DOHH2 (cell line): Measurements from ENCODE around the gene CRTC3.

ENCODE experiments used
- EZH2phosphoT487 ChIP-seq: fragments of 200-600 bp; sonication (generic); IDR thresholded peaks from 2 replicates; pipeline ENCODE4 v1.6.1; 2017; ENCODE audit warnings: borderline replicate concordance, mild to moderate bottlenecking, antibody characterized with exemption, low read length, moderate library complexity, mixed read lengths
- TF ChIP-seq, protein P1 (sequence below): fragments of 200-600 bp; sonication (generic); IDR thresholded peaks from one replicate; pipeline ENCODE4 v1.5.1; 2014; ENCODE audit warnings: antibody characterized with exemption, mild to moderate bottlenecking, low read depth, low read length; ENCODE audit not compliant: poor library complexity, severe bottlenecking

DNA sequence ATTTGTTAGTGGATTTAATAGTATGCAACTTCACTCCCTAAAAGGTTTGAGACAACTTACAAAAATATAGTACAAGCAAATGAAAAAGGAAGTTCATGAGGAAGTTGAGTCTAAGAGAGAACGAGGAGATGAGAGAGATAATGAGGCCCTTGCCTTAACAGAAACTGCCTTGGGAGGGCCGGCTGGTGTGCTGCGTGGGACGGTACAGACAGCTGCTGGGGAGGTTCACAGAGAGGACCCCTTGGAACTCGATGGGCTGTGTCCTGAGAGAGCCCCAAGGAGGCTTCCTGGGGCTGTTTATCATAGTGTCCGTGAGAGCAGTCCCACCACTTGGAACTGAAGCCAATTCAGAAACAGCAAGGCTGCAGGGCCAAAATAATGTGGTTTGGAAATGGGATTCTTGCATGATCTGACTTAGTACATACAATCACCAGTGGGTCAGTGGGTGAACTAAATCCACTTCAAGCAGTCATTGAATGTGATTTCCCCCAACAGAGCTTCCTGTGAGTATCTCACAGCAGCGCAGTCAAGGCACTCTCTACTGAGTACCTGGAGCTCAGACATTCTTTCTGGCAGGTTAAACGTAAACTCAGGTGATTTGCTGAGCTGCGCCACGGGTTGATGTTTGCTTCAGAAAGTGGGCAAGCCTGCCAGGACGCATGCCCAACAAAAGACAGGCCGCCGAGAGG is 90.8 kb downstream of the CRTC3 start:
- TF ChIP-seq, protein P1, sequence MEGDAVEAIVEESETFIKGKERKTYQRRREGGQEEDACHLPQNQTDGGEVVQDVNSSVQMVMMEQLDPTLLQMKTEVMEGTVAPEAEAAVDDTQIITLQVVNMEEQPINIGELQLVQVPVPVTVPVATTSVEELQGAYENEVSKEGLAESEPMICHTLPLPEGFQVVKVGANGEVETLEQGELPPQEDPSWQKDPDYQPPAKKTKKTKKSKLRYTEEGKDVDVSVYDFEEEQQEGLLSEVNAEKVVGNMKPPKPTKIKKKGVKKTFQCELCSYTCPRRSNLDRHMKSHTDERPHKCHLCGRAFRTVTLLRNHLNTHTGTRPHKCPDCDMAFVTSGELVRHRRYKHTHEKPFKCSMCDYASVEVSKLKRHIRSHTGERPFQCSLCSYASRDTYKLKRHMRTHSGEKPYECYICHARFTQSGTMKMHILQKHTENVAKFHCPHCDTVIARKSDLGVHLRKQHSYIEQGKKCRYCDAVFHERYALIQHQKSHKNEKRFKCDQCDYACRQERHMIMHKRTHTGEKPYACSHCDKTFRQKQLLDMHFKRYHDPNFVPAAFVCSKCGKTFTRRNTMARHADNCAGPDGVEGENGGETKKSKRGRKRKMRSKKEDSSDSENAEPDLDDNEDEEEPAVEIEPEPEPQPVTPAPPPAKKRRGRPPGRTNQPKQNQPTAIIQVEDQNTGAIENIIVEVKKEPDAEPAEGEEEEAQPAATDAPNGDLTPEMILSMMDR = no peak
- TF ChIP-seq EZH2phosphoT487 = no peak
